Hindlimb muscle (tissue), 1 donor: Measurements from ENCODE around the gene SGMS2. TPM values are rescaled to one million over a fixed set of nuclear protein-coding genes. Genes with fewer than 3 reads are reported as not detected.
"Not testable (repeated sequence)": the region's sequence is repeated elsewhere in the genome, so short reads cannot be mapped to it uniquely, and the experiment has no call there.

Experiments used
- DNase-seq: peaks from one replicate; pipeline ENCODE4 v3.0.0-alpha.2; 2013
- polyA plus RNA-seq: library from polyadenylated mRNA; unstranded; fragments of 120-200 nt; gene quantifications from one replicate; pipeline ENCODE4 v1.2.1, GENCODE V29; 2013; ENCODE audit not compliant: insufficient read length

The SGMS2 gene
- polyA plus RNA-seq, 1 donor: 8.0 TPM

DNA sequence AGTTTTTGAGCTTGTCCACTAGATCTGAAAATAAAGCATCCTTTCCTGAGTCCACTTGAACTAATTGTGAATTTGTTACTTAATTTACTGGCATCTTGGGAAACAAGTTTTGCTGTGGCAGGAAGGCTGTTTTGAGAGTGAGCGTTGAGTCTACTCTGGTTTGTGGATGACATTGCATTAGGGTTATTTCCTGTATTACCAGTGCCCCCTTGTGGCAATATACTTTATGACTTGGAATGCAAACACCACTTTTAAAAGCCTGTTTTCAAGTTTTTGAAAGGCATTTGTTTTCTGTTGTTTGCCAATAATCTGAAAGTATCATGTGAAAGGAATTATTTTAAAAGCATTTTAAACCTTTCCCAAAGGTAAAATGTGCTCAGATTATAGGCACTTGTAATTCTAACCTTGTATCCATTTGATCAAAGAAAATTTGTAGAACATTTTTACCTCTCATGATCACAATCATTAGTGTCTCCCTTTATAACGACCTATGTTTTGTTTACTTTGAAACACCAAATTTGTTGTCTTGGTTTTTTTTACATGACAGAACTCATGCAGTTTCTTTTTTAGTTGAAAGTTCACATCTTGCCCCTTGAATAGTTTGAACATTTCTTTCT, 88.7 kb downstream of the SGMS2 start:
- peak; percentile 69 for DNase-seq

DNA sequence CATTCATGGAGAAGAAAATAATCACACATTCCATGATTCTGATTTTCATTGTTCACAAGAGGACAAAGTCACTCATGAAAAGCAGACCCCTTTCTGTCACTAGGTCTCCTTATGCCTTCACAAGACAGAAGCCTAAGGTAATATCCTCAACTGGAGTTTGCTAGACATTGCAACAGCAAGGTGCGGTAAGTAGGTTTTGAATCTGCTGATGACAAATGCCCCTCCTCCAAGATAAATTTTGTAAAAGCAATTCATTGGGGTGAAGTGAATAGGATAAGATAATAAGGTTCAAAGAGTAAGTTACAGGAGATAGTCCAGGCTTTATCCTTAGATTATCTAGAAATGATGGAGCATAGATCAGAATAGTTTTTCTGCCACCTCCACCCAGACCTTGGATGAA, 90.5 kb downstream of the SGMS2 start:
- no peak for DNase-seq

- no peak for DNase-seq
Measured at GRCh38 chr4:107916623-107917022, 91.9 kb downstream of the SGMS2 start.

DNA sequence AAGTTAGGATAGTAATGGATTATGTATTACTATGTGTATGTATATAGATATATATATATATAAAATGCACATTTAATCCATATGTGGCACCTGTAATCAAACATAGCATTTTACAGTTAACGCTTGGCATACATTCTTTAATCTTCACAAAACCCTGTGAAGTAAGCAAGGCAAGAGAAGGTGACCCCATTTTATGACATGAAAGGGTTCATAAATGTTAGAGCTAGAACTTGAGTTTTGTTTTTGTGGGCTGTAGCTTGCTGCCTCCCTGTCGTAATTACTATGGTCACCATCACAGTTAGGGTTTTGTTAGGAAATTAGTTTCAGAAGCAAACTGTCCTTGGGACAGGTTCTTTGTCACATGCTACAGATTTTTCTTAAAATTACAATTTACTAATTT, 92.8 kb downstream of the SGMS2 start:
- no peak for DNase-seq

- DNase-seq: no peak
Measured at GRCh38 chr4:107922486-107923473, 98.0 kb downstream of the SGMS2 start.

- not testable (repeated sequence) for DNase-seq
Measured at GRCh38 chr4:107925713-107926112, 101.0 kb downstream of the SGMS2 start.

DNA sequence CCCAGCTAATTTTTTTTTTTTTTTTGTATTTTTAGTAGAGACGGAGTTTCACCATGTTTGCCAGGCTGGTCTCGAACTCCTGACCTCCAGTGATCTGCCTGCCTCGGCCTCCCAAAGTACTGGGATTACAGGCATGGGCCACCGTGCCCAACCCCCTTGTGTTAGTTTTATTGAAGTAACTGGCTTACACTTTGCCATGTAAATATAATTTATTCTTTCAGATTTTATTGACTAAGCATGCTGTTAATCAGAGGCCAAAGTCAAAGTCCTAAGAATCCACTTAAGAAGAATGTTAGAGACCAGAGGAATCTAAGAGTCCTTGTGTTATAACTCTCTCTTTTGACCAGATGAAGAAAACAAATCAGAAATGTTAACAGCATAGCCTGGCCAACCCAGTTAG, 102.1 kb downstream of the SGMS2 start:
- DNase-seq: not testable (repeated sequence)

- peak; percentile 85 for DNase-seq
Measured at GRCh38 chr4:107930821-107931774, 106.4 kb downstream of the SGMS2 start, which contains the start of gene CYP2U1. CYP2U1 (plus strand) TSS chr4:107931549; CDS start chr4:107931644, 95 bp downstream.

DNA sequence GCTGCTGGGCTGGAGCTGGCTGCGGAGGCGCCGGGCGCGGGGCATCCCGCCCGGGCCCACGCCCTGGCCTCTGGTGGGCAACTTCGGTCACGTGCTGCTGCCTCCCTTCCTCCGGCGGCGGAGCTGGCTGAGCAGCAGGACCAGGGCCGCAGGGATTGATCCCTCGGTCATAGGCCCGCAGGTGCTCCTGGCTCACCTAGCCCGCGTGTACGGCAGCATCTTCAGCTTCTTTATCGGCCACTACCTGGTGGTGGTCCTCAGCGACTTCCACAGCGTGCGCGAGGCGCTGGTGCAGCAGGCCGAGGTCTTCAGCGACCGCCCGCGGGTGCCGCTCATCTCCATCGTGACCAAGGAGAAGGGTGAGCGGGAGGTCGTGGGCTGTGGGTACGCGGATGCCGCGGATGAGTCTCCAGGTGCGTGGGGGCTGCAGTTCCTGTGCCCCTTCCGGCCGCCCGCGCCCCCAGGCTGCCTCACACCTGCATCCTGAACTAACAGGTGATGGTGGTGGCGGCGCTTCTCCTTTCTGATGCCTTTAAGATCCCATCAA, 107.1 kb downstream of the SGMS2 start:
- no peak for DNase-seq

DNA sequence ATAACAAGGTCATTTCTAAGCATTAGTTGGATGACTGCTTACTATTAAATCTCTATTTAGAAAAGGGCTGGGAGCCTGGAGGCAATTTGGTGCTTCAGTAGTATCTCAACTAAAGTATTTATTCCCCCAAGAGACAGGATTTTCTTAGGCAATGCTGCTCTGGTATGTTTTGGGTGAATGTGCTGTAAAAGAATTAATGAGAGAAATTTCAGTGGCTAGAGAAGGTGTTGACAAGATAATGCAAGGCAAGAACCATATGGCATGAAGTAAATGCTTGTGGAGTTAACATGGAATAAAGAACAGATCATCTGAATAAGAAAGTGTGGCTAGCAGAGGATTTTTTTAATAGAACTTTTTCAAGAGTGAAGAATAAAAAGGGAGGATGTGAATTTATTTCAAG, 110.5 kb downstream of the SGMS2 start:
- DNase-seq: no peak

DNA sequence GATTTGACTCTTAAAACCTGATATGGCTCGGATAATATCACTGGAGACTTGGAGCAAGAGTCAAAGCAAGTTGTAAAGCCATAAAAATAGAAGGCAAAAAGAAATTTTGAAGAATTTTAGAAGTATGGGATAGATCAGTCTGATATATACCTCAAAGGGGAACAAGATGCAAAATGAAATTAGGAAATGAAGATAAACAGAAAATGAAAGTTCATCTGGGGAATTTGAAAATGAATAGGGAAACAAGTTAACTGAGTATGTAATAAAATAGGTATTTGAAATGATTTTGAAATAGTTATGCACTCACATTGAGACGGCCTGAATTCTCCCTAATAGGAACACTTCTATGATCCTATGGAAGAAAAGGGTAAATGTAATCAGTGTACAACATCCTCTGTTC, 112.3 kb downstream of the SGMS2 start:
- DNase-seq: no peak

DNA sequence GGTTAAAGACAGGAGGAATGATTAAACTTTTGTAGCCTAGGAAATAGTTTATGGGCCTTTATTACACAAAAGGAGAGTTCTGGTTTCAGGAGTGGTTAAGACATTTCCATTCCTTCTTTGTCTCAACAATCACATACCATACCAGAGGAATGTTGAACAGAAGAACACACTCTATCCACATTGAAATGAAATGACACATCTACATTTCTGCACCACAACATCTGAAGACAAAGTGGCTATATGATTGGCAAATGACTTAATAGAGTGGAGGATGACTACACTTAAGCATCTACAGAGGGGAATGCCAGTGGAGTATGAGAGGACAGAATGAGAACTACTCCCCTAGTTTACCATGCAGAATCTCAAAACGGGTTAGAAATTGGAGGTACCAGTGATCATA, 114.6 kb downstream of the SGMS2 start:
- no peak for DNase-seq

DNA sequence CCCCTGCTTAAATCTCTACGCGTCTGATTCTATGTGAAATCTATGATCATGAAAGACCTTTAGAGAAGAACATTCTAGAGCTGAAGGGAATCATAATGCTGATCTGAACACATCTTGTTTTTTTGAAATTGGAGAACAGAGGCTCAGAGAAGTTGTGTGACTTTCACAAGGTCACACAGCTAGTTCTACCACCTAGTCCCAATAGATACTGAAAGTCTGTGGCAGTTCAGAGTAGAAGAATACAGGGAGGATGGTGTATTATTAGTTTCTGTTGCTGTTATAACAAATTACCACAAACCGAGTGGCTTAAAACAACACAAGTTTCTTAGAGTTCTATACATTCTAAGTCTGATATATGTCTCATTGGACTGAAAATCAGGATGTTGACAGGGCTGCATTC, 121.1 kb downstream of the SGMS2 start:
- DNase-seq: no peak

DNA sequence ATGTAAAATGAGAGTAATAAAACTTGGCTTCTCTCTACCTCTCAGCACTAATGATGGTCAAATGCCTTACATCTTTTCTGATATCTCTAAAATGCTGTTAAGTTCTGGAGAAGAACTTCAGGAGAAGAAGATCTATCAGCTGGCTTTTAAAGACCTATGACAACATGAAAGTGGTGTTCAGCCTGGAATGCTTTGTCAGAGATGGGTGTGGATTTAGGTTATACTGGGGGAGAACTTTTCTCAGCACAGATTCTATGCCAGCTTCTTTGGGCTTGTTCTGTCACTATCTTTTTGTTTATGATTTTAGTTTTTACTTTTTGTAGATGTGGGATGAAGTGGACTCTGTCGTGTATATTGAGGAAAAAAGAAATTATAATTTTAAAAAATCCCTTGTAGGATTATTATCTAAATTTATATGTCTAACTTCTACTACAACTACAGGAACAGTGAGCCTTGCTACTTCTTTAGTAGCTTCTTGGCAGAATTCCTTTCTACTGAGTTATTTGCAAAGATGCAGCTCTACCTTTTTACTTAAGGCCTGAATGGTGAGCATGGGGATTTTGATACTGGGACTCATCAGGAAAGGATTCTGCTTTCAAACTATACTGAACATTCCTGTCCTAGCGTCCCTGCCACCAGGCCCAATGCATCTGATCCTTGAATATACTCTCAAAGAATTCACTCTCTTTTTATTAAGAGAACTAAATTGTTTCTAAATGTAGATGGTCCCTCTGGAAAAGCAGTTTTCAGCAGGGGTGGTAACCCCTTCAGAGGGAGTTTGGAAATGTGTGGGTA, 126.2 kb downstream of the SGMS2 start:
- DNase-seq: no peak

- no peak for DNase-seq
Measured at GRCh38 chr4:107951551-107951950, 126.8 kb downstream of the SGMS2 start.

DNA sequence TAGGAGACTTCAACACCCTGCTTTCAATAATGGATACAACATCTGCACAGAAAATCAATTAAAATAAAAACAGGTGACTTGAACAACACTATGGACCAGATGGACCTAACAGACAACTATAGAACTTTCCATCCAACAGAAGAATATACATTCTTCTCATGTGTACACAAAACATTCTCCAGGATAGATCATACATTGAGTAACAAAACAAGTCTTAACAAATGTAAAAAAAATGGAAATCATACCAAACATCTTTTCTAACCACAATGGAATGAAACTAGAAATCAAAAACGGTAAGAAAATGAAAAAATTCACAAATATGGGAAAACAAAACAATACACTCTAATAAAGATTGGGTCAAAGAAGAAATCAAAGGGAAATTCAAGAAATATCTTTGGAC, 131.3 kb downstream of the SGMS2 start:
- no peak for DNase-seq

Other genes starting within 250 kb of the SGMS2 start
- gene PAPSS1, start 104.7 kb upstream of the SGMS2 start, polyA plus RNA-seq: 54.2 TPM
- 4.7 TPM for gene CYP2U1, start 106.6 kb downstream of the SGMS2 start, polyA plus RNA-seq
- gene HADH, start 165.0 kb downstream of the SGMS2 start, polyA plus RNA-seq: 113 TPM